MM.1S (cell line): ENCODE data around the gene OSBPL5.

Experiments
- EZH2 ChIP-seq: fragments of 300-600 bp; sonication (generic); optimal IDR thresholded peaks from 2 replicates; pipeline ENCODE3; 2017; ENCODE audit warnings: low read depth, mild to moderate bottlenecking, antibody characterized with exemption, low read length, mixed read lengths
- EZH2phosphoT487 ChIP-seq: fragments of 300-600 bp; sonication (generic); IDR thresholded peaks from 2 replicates; pipeline ENCODE4 v1.6.1; 2018; ENCODE audit warnings: antibody characterized with exemption, low read length
- TF ChIP-seq, protein P1 (sequence below): fragments of 300-600 bp; sonication (generic); IDR thresholded peaks from 2 replicates; pipeline ENCODE4 v1.5.1; 2016; ENCODE audit warnings: antibody characterized with exemption, low read length, mixed read lengths

DNA sequence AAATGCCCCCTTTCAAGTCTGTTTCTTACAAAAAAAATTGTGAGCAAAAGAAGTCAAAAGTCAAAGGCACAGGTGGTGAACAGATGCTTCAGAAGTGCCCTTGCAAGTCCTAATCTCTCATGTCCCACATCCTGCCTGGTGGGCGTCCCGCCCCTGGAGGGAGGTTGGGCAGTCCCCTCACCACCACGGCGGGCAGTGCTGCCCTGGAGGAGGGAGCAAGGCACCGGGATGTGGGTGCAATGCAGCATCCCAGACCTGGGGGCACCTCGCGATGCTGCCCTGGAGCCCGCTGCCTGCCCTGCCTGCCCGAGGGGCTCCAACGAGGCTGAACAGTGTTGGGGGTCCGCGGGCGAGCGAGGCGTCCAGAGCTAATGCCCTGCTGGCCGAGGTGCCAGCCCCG is 37.6 kb upstream of the OSBPL5 start:
- TF ChIP-seq, protein P1, sequence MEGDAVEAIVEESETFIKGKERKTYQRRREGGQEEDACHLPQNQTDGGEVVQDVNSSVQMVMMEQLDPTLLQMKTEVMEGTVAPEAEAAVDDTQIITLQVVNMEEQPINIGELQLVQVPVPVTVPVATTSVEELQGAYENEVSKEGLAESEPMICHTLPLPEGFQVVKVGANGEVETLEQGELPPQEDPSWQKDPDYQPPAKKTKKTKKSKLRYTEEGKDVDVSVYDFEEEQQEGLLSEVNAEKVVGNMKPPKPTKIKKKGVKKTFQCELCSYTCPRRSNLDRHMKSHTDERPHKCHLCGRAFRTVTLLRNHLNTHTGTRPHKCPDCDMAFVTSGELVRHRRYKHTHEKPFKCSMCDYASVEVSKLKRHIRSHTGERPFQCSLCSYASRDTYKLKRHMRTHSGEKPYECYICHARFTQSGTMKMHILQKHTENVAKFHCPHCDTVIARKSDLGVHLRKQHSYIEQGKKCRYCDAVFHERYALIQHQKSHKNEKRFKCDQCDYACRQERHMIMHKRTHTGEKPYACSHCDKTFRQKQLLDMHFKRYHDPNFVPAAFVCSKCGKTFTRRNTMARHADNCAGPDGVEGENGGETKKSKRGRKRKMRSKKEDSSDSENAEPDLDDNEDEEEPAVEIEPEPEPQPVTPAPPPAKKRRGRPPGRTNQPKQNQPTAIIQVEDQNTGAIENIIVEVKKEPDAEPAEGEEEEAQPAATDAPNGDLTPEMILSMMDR, result no peak
- TF ChIP-seq EZH2 (no peak), EZH2phosphoT487 (no peak)
